Thymus (tissue), 11 donors: ENCODE results near the gene VPREB3. TPM values are rescaled to one million over a fixed set of nuclear protein-coding genes. Genes with fewer than 3 reads are reported as not detected.

Experiments
- DNase-seq, 9 donors: peaks; one replicate each; pipeline ENCODE4 v3.0.0-alpha.2; 2013; ENCODE audit warnings: low spot score in 9 of 9, low read depth in 6 of 9, missing footprints in 1 of 9
- H3K27ac ChIP-seq, 2 donors: one replicate each; pipeline ENCODE4 v1.5.1; 2013; ENCODE audit warnings: control low read depth in 1 of 2, low read depth in 1 of 2, low read length in 1 of 2, mild to moderate bottlenecking in 1 of 2, moderate library complexity in 1 of 2
- H3K27me3 ChIP-seq, 2 donors: one replicate each; pipeline ENCODE4 v1.5.1; 2013; ENCODE audit warnings: low read length in 1 of 2; ENCODE audit not compliant: control insufficient read depth in 2 of 2, insufficient read depth in 1 of 2
- H3K36me3 ChIP-seq, 2 donors: one replicate each; pipeline ENCODE4 v1.5.1; 2013; ENCODE audit warnings: low read length in 1 of 2, mild to moderate bottlenecking in 1 of 2, moderate library complexity in 1 of 2; ENCODE audit not compliant: control insufficient read depth in 2 of 2, insufficient read depth in 2 of 2
- H3K4me1 ChIP-seq, 2 donors: one replicate each; pipeline ENCODE4 v1.5.1; 2013; ENCODE audit warnings: low read length in 2 of 2; ENCODE audit not compliant: control insufficient read depth in 2 of 2, insufficient read depth in 2 of 2
- H3K4me3 ChIP-seq, 2 donors: one replicate each; pipeline ENCODE4 v1.5.1; 2013; ENCODE audit warnings: low read length in 2 of 2, control low read depth in 1 of 2, mild to moderate bottlenecking in 1 of 2
- H3K9me3 ChIP-seq, 2 donors: one replicate each; pipeline ENCODE4 v1.5.1; 2013; ENCODE audit warnings: low read length in 1 of 2, mild to moderate bottlenecking in 1 of 2; ENCODE audit not compliant: control insufficient read depth in 2 of 2, insufficient read depth in 1 of 2
- WGBS: extraction: QIAGEN DNeasy Blood & Tissue Kit; methylation state at CpG from one replicate; pipeline ENCODE4 v1.1.7; 2013; 5-methylcytosine and 5-hydroxymethylcytosine counted together
- polyA plus RNA-seq: library from polyadenylated mRNA; stranded (reverse); fragments of 200-250 nt; gene quantifications from one replicate; pipeline ENCODE4 v1.2.3, GENCODE V29; 2013
- total RNA-seq: library from RNA; stranded (reverse); fragments of 120-200 nt; gene quantifications from one replicate; pipeline ENCODE4 v1.2.4, GENCODE V29; 2013
- donor health status: healthy.

Gene VPREB3
- total and polyA plus RNA-seq, 2 donors: 1.3 to 11.4 TPM

GRCh38 chr22:23784215-23784732, 30.0 kb upstream of the VPREB3 start:
- Histone ChIP-seq H3K36me3 (peaks cover 0 to 7% of the 10 kb centered on the region in 2 donors), H3K27me3 (no peaks in the 10 kb centered on the region), H3K9me3 (no peaks in the 10 kb centered on the region), H3K4me3 (no peak overlapping the region), H3K4me1 (peaks cover 43 to 67% of the 10 kb centered on the region in 2 donors), H3K27ac (peak overlapping the region in 1 of 2 donors; percentile 60)
- peak in 1 of 9 donors; percentile 72 for DNase-seq
- 16% methylated on average over 8 of the region's 8 CpGs for WGBS

GRCh38 chr22:23783265-23784150, 29.3 kb upstream of the VPREB3 start:
- Histone ChIP-seq H3K27ac (no peak overlapping the region), H3K36me3 (peaks cover 0 to under 1% of the 10 kb centered on the region in 2 donors), H3K4me3 (no peak overlapping the region), H3K9me3 (no peaks in the 10 kb centered on the region), H3K27me3 (no peaks in the 10 kb centered on the region), H3K4me1 (peaks cover 36 to 62% of the 10 kb centered on the region in 2 donors)
- 88% methylated on average over 15 of the region's 15 CpGs for WGBS
- no peak for DNase-seq

- peaks cover 30 to 63% of the 10 kb centered on the region in 2 donors for H3K4me1 ChIP-seq
- no peaks in the 10 kb centered on the region for H3K27me3 ChIP-seq
- H3K9me3 ChIP-seq: no peaks in the 10 kb centered on the region
- H3K27ac ChIP-seq: no peak overlapping the region
- H3K4me3 ChIP-seq: no peak overlapping the region
- WGBS: 98% methylated on average over 1 of the region's 1 CpG
- no peak for DNase-seq
- H3K36me3 ChIP-seq: no peaks in the 10 kb centered on the region
Observed at GRCh38 chr22:23782703-23783102, 28.5 kb upstream of the VPREB3 start.

DNA sequence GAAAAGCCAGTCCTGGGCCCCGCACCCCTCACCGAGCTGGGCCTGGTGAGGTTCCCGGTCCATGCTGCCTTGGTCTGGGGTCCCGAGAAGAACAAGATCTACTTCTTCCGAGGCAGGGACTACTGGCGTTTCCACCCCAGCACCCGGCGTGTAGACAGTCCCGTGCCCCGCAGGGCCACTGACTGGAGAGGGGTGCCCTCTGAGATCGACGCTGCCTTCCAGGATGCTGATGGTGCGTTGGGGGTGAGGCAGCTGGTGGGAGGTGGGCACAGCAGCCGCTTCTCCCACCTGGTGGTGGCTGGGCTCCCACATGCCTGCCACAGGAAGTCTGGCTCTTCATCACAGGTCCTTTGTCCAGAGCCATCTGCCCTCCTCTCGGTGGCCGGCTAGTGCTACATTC, 28.0 kb upstream of the VPREB3 start:
- Histone ChIP-seq H3K27ac (no peak overlapping the region), H3K4me1 (peaks cover 29 to 63% of the 10 kb centered on the region in 2 donors), H3K9me3 (no peaks in the 10 kb centered on the region), H3K36me3 (no peaks in the 10 kb centered on the region), H3K27me3 (no peaks in the 10 kb centered on the region), H3K4me3 (no peak overlapping the region)
- 87% methylated on average over 16 of the region's 16 CpGs for whole genome bisulfite sequencing
- peak in 1 of 9 donors; percentile 25 for DNase-seq

GRCh38 chr22:23781511-23782183, 27.4 kb upstream of the VPREB3 start:
- no peak for DNase-seq
- Histone ChIP-seq H3K27ac (no peak overlapping the region), H3K9me3 (no peaks in the 10 kb centered on the region), H3K36me3 (no peaks in the 10 kb centered on the region), H3K4me1 (peaks cover 29 to 62% of the 10 kb centered on the region in 2 donors), H3K4me3 (no peak overlapping the region), H3K27me3 (no peaks in the 10 kb centered on the region)
- WGBS: 95% methylated on average over 14 of the region's 14 CpGs

GRCh38 chr22:23781065-23781464, 26.8 kb upstream of the VPREB3 start:
- H3K36me3 ChIP-seq: no peaks in the 10 kb centered on the region
- DNase-seq: no peak
- H3K4me3 ChIP-seq: no peak overlapping the region
- 95% methylated on average over 15 of the region's 15 CpGs for WGBS
- no peak overlapping the region for H3K27ac ChIP-seq
- H3K27me3 ChIP-seq: no peaks in the 10 kb centered on the region
- H3K9me3 ChIP-seq: no peaks in the 10 kb centered on the region
- peaks cover 23 to 62% of the 10 kb centered on the region in 2 donors for H3K4me1 ChIP-seq

- 97% methylated on average over 20 of the region's 20 CpGs for WGBS
- H3K27me3 ChIP-seq: no peaks in the 10 kb centered on the region
- H3K36me3 ChIP-seq: no peaks in the 10 kb centered on the region
- no peak overlapping the region for H3K4me3 ChIP-seq
- no peaks in the 10 kb centered on the region for H3K9me3 ChIP-seq
- H3K27ac ChIP-seq: no peak overlapping the region
- peaks cover 16 to 59% of the 10 kb centered on the region in 2 donors for H3K4me1 ChIP-seq
- no peak for DNase-seq
Observed at GRCh38 chr22:23780146-23780748, 26.0 kb upstream of the VPREB3 start.

GRCh38 chr22:23779731-23780130, 25.5 kb upstream of the VPREB3 start:
- H3K27ac ChIP-seq: no peak overlapping the region
- H3K9me3 ChIP-seq: no peaks in the 10 kb centered on the region
- peaks cover 16 to 61% of the 10 kb centered on the region in 2 donors for H3K4me1 ChIP-seq
- over 99% methylated on average over 5 of the region's 5 CpGs for WGBS
- no peak for DNase-seq
- H3K27me3 ChIP-seq: no peaks in the 10 kb centered on the region
- H3K36me3 ChIP-seq: no peaks in the 10 kb centered on the region
- no peak overlapping the region for H3K4me3 ChIP-seq
